ENCODE results near the gene KCNJ9. TPM values are rescaled to one million over a fixed set of nuclear protein-coding genes. Genes with fewer than 3 reads are reported as not detected.

The KCNJ9 gene
- total RNA-seq: not detected in 2 replicates

DNA sequence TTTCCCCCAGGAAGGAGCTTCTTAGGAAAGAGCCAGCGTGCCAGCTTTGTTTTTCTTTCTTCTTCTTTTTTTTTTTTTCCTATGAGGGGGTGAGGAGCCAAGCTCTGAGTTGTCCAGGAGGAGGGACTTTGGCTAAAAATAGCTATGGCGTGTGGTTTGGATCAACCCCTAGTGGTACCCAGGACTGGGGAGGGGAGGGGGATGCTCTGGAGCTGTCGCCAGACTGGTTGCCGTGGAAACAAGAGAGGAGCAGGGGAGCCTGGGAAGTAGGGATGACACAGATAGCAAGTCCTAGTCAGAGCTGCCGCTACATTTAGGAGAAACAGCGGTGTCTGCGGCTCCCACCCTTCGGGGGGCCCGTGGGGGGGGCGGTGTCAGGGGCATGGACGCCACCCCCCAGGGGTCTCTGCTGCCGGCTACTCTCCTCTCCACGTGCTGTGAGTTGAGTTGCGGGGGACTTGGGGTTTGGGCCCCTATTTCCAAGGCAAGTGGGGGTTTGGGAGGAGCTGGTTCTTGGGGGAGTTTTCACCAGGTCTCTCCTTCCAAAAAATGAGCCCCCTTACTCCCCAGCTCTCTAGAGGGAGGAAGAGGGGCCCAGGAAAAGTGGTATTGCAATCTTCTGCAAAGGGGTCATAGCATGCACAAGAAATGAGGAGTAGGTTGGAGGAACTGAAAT, at the start of gene KCNJ9:
Gene KCNJ9 (plus strand): TSS at position 278 of the 676 bp plus-strand sequence. CDS start 2,493 bp downstream, outside the sequence.

DNA sequence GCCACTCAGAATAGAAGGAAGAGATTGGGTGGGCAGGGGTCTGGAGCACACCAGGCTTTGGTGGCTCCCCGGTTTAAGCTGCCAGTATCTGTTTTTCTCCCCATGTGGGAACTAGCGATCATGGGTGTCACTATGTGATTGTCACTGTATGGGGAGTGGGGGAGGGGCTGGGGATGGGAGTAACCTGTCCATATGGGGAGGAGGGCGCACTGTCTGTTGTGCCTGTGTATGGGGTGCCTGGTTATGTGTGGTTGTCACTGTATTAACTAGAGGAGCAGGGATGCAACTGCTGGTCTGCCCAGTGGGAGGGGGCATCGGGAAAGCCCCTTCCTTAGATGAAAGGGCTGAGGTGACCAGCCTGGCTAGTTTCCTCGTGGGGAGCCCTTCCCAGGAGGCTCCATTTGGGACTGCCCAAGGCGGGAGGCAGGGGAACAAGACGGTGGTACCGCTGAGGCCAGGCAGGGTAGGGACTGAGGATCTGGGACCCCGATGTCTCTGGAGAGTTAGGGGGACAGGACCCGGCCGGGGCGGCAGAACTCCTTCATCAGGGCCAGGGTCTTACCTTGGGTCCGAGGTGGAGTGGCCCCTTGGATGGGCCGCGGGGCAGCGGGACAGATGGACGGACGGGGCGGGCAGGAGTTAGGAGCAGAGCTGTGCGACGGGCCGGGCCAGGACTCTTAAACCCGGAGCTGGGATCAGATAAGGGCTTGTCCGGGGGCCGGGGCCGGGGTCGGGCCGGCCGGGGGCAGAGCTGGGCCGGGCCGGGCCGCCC, 11.7 kb upstream of the KCNJ9 start, which contains the start of gene KCNJ10:
Gene KCNJ10 (minus strand): TSS at position 701 of the 772 bp plus-strand sequence. CDS start 27,628 bp downstream, outside the sequence.

DNA sequence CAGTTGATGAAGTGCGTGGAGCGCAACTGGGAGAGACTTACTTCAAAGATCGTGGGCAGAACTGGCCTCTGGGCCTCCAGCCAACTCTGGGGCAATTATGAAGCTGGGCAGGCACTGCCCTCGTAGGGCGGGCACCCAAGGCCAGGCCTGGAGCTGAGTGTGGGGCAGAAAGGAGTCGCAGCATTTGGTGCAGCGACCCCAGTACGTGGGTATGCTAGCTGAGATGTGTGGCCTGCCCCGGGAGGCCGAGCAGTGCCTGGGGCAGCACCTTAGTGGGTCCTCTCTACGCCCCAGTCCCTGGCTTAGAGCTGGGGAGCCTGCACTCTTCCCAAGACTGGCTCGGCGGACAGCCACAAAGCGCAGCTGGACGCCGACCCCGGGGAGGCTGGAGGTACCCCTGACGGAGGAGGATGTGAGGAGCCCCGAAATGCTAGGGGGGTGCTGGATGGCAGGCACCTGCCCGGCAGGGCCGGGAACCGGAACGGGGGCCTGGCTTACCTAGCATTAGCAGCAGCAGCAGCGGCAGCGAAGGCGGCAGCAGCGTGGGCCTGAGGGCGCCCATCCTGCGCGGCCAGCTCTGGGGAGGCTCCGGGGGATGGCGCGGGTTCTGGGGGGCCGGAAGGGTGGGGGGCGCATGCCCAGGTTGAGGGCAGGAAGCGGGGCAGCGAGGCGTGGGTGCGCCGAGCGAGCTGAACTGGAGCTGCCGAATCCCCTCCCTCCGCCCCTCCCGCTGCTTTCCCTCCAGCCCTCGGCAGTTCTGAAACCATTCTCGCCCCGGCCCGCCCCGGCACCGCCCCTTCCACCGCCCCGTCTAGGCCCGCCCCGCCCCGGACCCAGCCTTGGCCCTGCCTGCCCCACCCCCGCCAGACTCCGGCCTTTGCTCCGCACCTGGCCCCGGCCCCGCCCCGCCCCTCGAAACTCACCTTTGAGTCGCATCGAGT, 16.8 kb downstream of the KCNJ9 start, which contains the start of gene IGSF8:
Gene IGSF8 (minus strand): TSS at position 709 of the 941 bp plus-strand sequence. CDS start 147 bp downstream, at position 562.

GRCh38 chr1:160115545-160116282, 34.4 kb downstream of the KCNJ9 start, which contains the start of gene ATP1A2:
Gene ATP1A2, plus strand, starts transcription at chr1:160115759. Its CDS starts 103 bp downstream, at chr1:160115862.

Other genes with a start within 250 kb of the KCNJ9 start
- gene VSIG8, start 218.9 kb upstream of the KCNJ9 start, total RNA-seq: not detected in 2 replicates
- 0.13 and 0.16 TPM in 2 replicates for gene CFAP45, start 181.4 kb upstream of the KCNJ9 start, total RNA-seq
- 305 and 327 TPM in 2 replicates for gene TAGLN2, start 156.0 kb upstream of the KCNJ9 start, total RNA-seq
- not detected in 2 replicates for gene IGSF9, start 135.9 kb upstream of the KCNJ9 start, total RNA-seq
- not detected in 2 replicates for gene SLAMF9, start 127.3 kb upstream of the KCNJ9 start, total RNA-seq
- gene PIGM, start 49.5 kb upstream of the KCNJ9 start, total RNA-seq: 1.6 and 4.0 TPM in 2 replicates
- not detected in 2 replicates for gene KCNJ10, start 11.4 kb upstream of the KCNJ9 start, total RNA-seq
- 7.4 and 15.1 TPM in 2 replicates for gene IGSF8, start 17.1 kb downstream of the KCNJ9 start, total RNA-seq
- not detected in 2 replicates for gene ATP1A2, start 34.2 kb downstream of the KCNJ9 start, total RNA-seq
- gene ATP1A4, start 70.1 kb downstream of the KCNJ9 start, total RNA-seq: not detected in 2 replicates
- gene CASQ1, start 109.0 kb downstream of the KCNJ9 start, total RNA-seq: not detected in 2 replicates
- gene PEA15, start 123.8 kb downstream of the KCNJ9 start, total RNA-seq: 51.8 and 148 TPM in 2 replicates
- gene DCAF8, start 181.0 kb downstream of the KCNJ9 start, total RNA-seq: 59.4 and 102 TPM in 2 replicates
- gene PEX19, start 203.6 kb downstream of the KCNJ9 start, total RNA-seq: 16.0 and 33.0 TPM in 2 replicates